ENCODE results near the gene UBP1.
"Not testable (repeated sequence)": the region's sequence is repeated elsewhere in the genome, so short reads cannot be mapped to it uniquely, and the experiment has no call there.

UBP1 gene

GRCh38 chr3:33440328-33441224 lies at the start of gene UBP1:
Gene UBP1, minus strand, starts transcription at chr3:33440405. Its CDS starts 557 bp downstream, at chr3:33439848.
- peak; percentile 100 for DNase-seq (ENCODE audit: low spot score)

- DNase-seq (ENCODE audit: low spot score), result no peak
These were observed 48.5 kb upstream of the UBP1 start for GRCh38 chr3:33488683-33489082.

GRCh38 chr3:33488246-33488645 lies 48.0 kb upstream of the UBP1 start:
- no peak for DNase-seq (ENCODE audit: low spot score)

GRCh38 chr3:33482111-33482521 lies 41.9 kb upstream of the UBP1 start:
- DNase-seq (ENCODE audit: low spot score), result no peak

- DNase-seq (ENCODE audit: low spot score), result no peak
These were observed 34.7 kb upstream of the UBP1 start for GRCh38 chr3:33474896-33475295.

GRCh38 chr3:33473813-33474212 lies 33.6 kb upstream of the UBP1 start:
- no peak for DNase-seq (ENCODE audit: low spot score)

GRCh38 chr3:33467786-33468185 lies 27.6 kb upstream of the UBP1 start:
- DNase-seq (ENCODE audit: low spot score), result no peak

GRCh38 chr3:33461097-33461496 lies 20.9 kb upstream of the UBP1 start:
- no peak for DNase-seq (ENCODE audit: low spot score)

GRCh38 chr3:33459577-33459976 lies 19.4 kb upstream of the UBP1 start:
- not testable (repeated sequence) for DNase-seq (ENCODE audit: low spot score)

GRCh38 chr3:33458446-33458845 lies 18.2 kb upstream of the UBP1 start:
- no peak for DNase-seq (ENCODE audit: low spot score)

- no peak for DNase-seq (ENCODE audit: low spot score)
These were observed 16.6 kb upstream of the UBP1 start for GRCh38 chr3:33456756-33457155.

- DNase-seq (ENCODE audit: low spot score), result no peak
These were observed 13.1 kb upstream of the UBP1 start for GRCh38 chr3:33453331-33453761.

GRCh38 chr3:33451994-33452393 lies 11.8 kb upstream of the UBP1 start:
- not testable (repeated sequence) for DNase-seq (ENCODE audit: low spot score)

- no peak for DNase-seq (ENCODE audit: low spot score)
These were observed 7.8 kb upstream of the UBP1 start for GRCh38 chr3:33447958-33448357.

GRCh38 chr3:33447256-33447625 lies 7.0 kb upstream of the UBP1 start:
- DNase-seq (ENCODE audit: low spot score), result not testable (repeated sequence)

- DNase-seq (ENCODE audit: low spot score), result no peak
These were observed 2.0 kb upstream of the UBP1 start for GRCh38 chr3:33442190-33442589.

- DNase-seq (ENCODE audit: low spot score), result peak; percentile 67
These were observed 1.2 kb upstream of the UBP1 start for GRCh38 chr3:33441225-33441976.

- no peak for DNase-seq (ENCODE audit: low spot score)
These were observed 468 bp downstream of the UBP1 start for GRCh38 chr3:33439546-33440327.

GRCh38 chr3:33438881-33439545 lies 1.2 kb downstream of the UBP1 start:
- DNase-seq (ENCODE audit: low spot score), result peak; percentile 15

GRCh38 chr3:33438284-33438668 lies 1.9 kb downstream of the UBP1 start:
- DNase-seq (ENCODE audit: low spot score), result peak; percentile 45

GRCh38 chr3:33437556-33438283 lies 2.5 kb downstream of the UBP1 start:
- no peak for DNase-seq (ENCODE audit: low spot score)
